Hepatocyte (in vitro differentiated cells): ENCODE results near the gene MAD1L1.
"Not testable (repeated sequence)": the region's sequence is repeated elsewhere in the genome, so short reads cannot be mapped to it uniquely, and the experiment has no call there.

Experiments used
- EZH2 ChIP-seq: fragments of 200-600 bp; sonication (generic); IDR thresholded peaks from 2 replicates; pipeline ENCODE4 v1.6.1; 2016; ENCODE audit warnings: antibody characterized with exemption, mild to moderate bottlenecking, borderline replicate concordance
- EZH2phosphoT487 ChIP-seq: fragments of 200-600 bp; sonication (generic); IDR thresholded peaks from one replicate; pipeline ENCODE4 v1.6.1; 2018; ENCODE audit warnings: antibody characterized with exemption, mild to moderate bottlenecking, low read depth, moderate library complexity; ENCODE audit not compliant: unreplicated experiment, severe bottlenecking
- TF ChIP-seq, protein P1 (sequence below): fragments of 200-600 bp; sonication (generic); IDR thresholded peaks from 2 replicates; pipeline ENCODE4 v1.5.1; 2016; ENCODE audit warnings: antibody characterized with exemption, mild to moderate bottlenecking; ENCODE audit not compliant: poor library complexity

DNA sequence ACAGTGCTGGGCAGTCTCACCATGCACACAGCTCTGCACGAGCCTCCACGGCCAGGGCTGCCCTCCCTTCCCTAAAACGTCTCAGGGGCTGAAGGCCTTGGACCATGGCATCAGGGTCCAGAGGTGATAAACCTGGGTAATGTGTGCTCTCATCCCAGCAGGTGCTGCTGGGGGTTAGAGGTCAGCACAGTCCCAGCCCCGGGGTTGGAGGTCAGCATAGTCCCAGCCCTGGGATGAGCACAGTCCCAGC, 407.2 kb downstream of the MAD1L1 start:
- TF ChIP-seq, protein P1, sequence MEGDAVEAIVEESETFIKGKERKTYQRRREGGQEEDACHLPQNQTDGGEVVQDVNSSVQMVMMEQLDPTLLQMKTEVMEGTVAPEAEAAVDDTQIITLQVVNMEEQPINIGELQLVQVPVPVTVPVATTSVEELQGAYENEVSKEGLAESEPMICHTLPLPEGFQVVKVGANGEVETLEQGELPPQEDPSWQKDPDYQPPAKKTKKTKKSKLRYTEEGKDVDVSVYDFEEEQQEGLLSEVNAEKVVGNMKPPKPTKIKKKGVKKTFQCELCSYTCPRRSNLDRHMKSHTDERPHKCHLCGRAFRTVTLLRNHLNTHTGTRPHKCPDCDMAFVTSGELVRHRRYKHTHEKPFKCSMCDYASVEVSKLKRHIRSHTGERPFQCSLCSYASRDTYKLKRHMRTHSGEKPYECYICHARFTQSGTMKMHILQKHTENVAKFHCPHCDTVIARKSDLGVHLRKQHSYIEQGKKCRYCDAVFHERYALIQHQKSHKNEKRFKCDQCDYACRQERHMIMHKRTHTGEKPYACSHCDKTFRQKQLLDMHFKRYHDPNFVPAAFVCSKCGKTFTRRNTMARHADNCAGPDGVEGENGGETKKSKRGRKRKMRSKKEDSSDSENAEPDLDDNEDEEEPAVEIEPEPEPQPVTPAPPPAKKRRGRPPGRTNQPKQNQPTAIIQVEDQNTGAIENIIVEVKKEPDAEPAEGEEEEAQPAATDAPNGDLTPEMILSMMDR = not testable (repeated sequence)
- not testable (repeated sequence) for TF ChIP-seq EZH2phosphoT487, EZH2
